K562 (cell line): Measurements from ENCODE around the gene FAM78B.

Experiments
- CBFB ChIP-seq: sonication (generic); formaldehyde crosslinking; IDR thresholded peaks from 2 replicates; pipeline ENCODE4 v1.4.0; 2020; ENCODE audit warnings: mild to moderate bottlenecking, missing genetic modification reagents
- FOXA1 ChIP-seq: fragments of 450-650 bp; IDR thresholded peaks from 2 replicates; pipeline ENCODE4 v1.6.1; 2016; ENCODE audit warnings: mild to moderate bottlenecking, borderline replicate concordance
- GATAD2B ChIP-seq: fragments of 450-650 bp; IDR thresholded peaks from 2 replicates; pipeline ENCODE4 v1.6.1; 2017; ENCODE audit warnings: mild to moderate bottlenecking, borderline replicate concordance
- HNRNPLL ChIP-seq: fragments of 200-400 bp; formaldehyde crosslinking; IDR thresholded peaks from 2 replicates; pipeline ENCODE4 v1.6.1; 2017; ENCODE audit warnings: low read length, low read depth, mild to moderate bottlenecking; ENCODE audit not compliant: poor library complexity, severe bottlenecking
- MAFF ChIP-seq: IDR thresholded peaks from 2 replicates; pipeline ENCODE4 v1.6.1; 2012; ENCODE audit warnings: low read length, improper control_type of control experiment
- POLR2A ChIP-seq: fragments of 450-650 bp; conservative IDR thresholded peaks from 2 replicates; pipeline ENCODE4 v1.6.1; 2016
- SIX5 ChIP-seq, 2 experiments: IDR thresholded peaks; 2 replicates each; pipeline ENCODE4 v1.6.1; 2011; ENCODE audit warnings: low read length in 2 of 2, borderline replicate concordance in 1 of 2, low read depth in 1 of 2, mild to moderate bottlenecking in 1 of 2, moderate library complexity in 1 of 2; ENCODE audit not compliant: insufficient read depth in 1 of 2
- SMC3 ChIP-seq: conservative IDR thresholded peaks from 2 replicates; pipeline ENCODE4 v1.6.1; 2011; ENCODE audit warnings: low read depth, low read length, improper control_type of control experiment; ENCODE audit not compliant: insufficient read depth
- ZFX ChIP-seq: sonication (generic); formaldehyde crosslinking; IDR thresholded peaks from 2 replicates; pipeline ENCODE4 v1.8.0; 2022; ENCODE audit warnings: mild to moderate bottlenecking, missing genetic modification reagents, moderate library complexity
- TF ChIP-seq, protein P1 (sequence below), 2 experiments: fragments of 450-650 bp in 1 of 2; IDR thresholded peaks; 2 replicates each; pipeline ENCODE4 v1.6.1; 2011 to 2017; ENCODE audit warnings: low read depth in 2 of 2, antibody characterized with exemption in 1 of 2, borderline replicate concordance in 1 of 2, low read length in 1 of 2, mild to moderate bottlenecking in 1 of 2, mixed read lengths in 1 of 2; ENCODE audit not compliant: control insufficient read depth in 1 of 2

GRCh38 chr1:166122873-166123466 is 43.8 kb downstream of the FAM78B start:
- TF ChIP-seq CBFB (CRISPR knock-in tag) (no peak), ZFX (CRISPR knock-in tag) (no peak), HNRNPLL (no peak), FOXA1 (no peak), POLR2A (no peak), GATAD2B (no peak), SMC3 (no peak), MAFF (no peak), SIX5 (IDR thresholded peaks at IDR 0.05; ENCODE audit: borderline replicate concordance in 1 of 2, insufficient read depth in 1 of 2, low read depth in 1 of 2, low read length in 2 of 2) (no peak)
- TF ChIP-seq, protein P1, sequence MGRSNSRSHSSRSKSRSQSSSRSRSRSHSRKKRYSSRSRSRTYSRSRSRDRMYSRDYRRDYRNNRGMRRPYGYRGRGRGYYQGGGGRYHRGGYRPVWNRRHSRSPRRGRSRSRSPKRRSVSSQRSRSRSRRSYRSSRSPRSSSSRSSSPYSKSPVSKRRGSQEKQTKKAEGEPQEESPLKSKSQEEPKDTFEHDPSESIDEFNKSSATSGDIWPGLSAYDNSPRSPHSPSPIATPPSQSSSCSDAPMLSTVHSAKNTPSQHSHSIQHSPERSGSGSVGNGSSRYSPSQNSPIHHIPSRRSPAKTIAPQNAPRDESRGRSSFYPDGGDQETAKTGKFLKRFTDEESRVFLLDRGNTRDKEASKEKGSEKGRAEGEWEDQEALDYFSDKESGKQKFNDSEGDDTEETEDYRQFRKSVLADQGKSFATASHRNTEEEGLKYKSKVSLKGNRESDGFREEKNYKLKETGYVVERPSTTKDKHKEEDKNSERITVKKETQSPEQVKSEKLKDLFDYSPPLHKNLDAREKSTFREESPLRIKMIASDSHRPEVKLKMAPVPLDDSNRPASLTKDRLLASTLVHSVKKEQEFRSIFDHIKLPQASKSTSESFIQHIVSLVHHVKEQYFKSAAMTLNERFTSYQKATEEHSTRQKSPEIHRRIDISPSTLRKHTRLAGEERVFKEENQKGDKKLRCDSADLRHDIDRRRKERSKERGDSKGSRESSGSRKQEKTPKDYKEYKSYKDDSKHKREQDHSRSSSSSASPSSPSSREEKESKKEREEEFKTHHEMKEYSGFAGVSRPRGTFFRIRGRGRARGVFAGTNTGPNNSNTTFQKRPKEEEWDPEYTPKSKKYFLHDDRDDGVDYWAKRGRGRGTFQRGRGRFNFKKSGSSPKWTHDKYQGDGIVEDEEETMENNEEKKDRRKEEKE (IDR thresholded peaks at IDR 0.05; ENCODE audit: borderline replicate concordance in 1 of 2, control insufficient read depth in 1 of 2, low read depth in 2 of 2, low read length in 1 of 2), result no peak
